OCI-LY1 (cell line): ENCODE results near the gene WIPF2.

Experiments
- CTCF ChIP-seq: fragments of 200-600 bp; sonication (generic), shearing (Covaris generic); IDR thresholded peaks from 2 replicates; pipeline ENCODE4 v1.5.1; 2017; ENCODE audit warnings: mild to moderate bottlenecking, antibody characterized with exemption, low read length, moderate library complexity, mixed read lengths
- EZH2 ChIP-seq: fragments of 200-600 bp; sonication (generic), shearing (Covaris generic); IDR thresholded peaks from 2 replicates; pipeline ENCODE4 v1.8.0; 2017; ENCODE audit warnings: borderline replicate concordance, mixed run types, mild to moderate bottlenecking, antibody characterized with exemption, low read length, moderate library complexity, mixed read lengths

GRCh38 chr17:40312893-40313667 lies 94.0 kb downstream of the WIPF2 start:
- TF ChIP-seq EZH2, result no peak
- no peak for TF ChIP-seq CTCF
